HG02970 (cell line): ENCODE data around the gene CDK5.

Source experiments
- ATAC-seq: cut with Tn5 transposase; IDR thresholded peaks from one replicate; pipeline ENCODE4 v1.9.1; 2021; ENCODE audit warnings: mild to moderate bottlenecking, moderate library complexity, moderate number of reproducible peaks; ENCODE audit not compliant: unreplicated experiment, low FRiP score

Gene CDK5

GRCh38 chr7:151057506-151057988 lies at the start of gene CDK5:
CDK5 (minus strand) TSS chr7:151057897; CDS start chr7:151057848, 49 bp downstream.
- ATAC-seq: peak; percentile 4

GRCh38 chr7:151104411-151105235 lies 46.9 kb upstream of the CDK5 start:
- ATAC-seq: no peak

DNA sequence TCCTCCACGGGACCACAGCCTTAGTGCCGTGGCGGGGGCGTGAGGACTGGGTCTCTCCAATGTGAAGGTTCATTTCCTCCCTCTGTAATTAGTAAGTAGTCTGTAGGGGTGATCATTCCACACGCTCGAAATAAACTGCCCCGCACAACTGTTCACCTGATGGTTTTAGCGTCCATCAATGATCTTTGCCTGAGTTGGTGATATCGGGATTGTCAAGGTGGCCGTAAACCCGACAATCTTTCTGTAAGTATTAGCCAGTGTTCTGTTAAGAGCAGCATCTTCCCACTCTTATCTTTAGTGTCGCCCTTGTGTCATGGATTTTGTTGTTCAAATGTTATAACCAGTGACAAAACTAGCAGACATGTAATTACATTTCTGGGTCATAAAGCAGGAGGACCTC lies 46.3 kb upstream of the CDK5 start:
- no peak for ATAC-seq

- ATAC-seq: no peak
Measured at GRCh38 chr7:151102991-151103390, 45.3 kb upstream of the CDK5 start.

- ATAC-seq: no peak
Measured at GRCh38 chr7:151101621-151102396, 44.1 kb upstream of the CDK5 start.

GRCh38 chr7:151100921-151101320 lies 43.2 kb upstream of the CDK5 start:
- no peak for ATAC-seq

DNA sequence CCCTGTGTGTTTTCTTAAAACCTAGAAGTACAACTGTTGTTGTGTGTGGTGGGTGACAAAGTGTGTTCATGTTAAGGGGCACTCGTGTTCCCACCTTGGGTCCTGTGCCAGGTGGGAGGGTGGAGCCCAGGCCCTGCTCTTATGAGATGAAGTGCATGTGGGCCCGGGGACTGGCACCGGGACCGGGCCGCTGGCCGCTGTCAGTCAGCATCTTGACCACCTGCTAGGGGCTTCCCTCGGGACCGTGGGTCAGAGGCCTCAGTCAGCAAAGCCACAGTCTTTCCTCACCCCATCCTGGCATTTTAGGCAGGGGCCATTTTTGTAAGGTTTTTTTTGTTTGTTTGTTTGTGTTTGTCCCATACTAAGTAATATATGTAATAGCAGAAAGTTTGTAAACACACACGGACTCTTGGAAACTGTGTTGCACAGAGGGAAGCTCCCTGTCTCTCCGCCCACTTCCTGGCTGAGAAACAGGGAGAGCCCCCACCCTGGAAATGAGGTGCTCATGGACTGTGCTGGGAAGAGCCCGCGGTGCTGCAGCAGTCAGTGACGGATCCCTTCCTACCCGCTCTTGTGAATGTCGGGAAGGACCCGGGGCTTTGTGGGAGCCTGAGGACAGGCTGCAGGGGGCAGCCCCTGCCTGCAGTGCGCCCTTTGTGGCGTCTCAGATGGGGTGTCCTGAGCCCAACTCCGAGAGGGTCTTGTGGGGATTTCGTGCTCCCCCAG lies 42.0 kb upstream of the CDK5 start:
- no peak for ATAC-seq

DNA sequence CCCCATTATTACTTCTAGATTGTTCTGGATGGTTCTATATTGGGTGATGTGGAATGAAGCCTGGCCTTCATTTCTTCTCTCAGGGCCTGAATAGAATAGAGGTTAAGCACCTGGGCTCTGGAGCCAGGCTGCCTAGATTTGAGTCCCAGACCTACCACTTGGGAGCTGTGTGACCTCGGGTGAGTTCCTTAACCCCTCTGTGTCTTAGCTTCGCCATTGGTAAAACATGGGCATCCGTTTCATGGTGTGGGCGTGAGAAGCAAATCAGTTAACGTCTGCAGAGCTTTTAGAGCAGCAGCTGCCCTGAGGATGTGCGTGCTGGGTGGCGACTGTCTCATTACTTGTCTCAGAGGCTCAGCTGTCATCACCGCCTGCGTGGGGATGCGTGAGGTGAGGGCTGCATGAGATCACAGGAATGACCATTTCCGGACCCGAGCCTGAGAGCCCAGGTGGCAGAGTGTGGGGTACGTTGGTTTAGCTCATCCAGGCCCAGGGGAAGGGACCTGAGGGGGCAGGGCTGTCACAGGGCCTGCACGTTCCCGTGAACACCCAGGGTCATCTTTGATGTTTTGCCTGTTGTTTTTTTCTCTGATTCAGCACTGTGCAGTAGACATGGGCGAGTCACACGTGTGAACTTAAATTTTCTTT lies 38.3 kb upstream of the CDK5 start:
- ATAC-seq: no peak

GRCh38 chr7:151095123-151095797 lies 37.6 kb upstream of the CDK5 start:
- ATAC-seq: no peak

DNA sequence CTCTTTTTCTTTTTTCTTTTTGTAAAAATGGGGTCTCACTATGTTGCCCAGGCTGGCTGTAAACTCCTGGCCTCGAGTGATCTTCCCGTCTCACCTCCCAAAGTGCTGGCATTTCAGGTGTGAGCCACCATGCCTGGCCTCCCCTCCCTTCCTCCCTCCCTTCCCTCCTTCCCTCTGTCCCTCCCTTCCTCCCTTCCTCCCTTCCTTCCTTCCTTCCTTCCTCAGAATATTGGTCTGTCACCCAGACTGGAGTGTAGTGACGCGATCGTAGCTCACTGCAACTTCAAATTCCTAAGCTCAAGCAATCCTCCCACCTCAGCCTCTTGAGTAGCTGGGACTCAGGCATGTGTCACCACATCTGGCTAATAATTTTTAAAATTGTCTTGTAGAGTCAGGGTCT lies 37.0 kb upstream of the CDK5 start:
- no peak for ATAC-seq

- ATAC-seq: no peak
Measured at GRCh38 chr7:151093748-151094147, 36.1 kb upstream of the CDK5 start.

GRCh38 chr7:151091988-151092387 lies 34.3 kb upstream of the CDK5 start:
- ATAC-seq: no peak

GRCh38 chr7:151091431-151091830 lies 33.7 kb upstream of the CDK5 start:
- no peak for ATAC-seq

DNA sequence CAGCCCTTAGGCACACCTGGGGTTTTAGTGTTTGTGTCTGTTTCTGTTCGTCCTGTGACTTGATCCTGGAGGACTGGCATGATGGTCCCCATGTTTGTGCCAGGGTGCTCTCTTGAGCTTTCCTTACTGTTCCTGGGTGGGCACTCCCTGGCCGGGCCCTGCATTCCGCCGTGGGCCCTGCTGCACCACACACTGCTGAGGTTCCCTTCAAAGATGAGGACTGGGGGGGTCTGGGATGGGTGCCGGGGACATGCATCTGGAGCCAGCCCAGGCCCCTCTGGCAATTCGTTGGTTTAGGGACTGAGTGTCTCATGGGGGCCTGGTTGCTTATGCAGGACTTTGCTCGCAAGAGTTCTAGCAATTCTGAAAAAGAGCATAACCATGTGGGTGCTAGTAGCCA lies 33.3 kb upstream of the CDK5 start:
- no peak for ATAC-seq

DNA sequence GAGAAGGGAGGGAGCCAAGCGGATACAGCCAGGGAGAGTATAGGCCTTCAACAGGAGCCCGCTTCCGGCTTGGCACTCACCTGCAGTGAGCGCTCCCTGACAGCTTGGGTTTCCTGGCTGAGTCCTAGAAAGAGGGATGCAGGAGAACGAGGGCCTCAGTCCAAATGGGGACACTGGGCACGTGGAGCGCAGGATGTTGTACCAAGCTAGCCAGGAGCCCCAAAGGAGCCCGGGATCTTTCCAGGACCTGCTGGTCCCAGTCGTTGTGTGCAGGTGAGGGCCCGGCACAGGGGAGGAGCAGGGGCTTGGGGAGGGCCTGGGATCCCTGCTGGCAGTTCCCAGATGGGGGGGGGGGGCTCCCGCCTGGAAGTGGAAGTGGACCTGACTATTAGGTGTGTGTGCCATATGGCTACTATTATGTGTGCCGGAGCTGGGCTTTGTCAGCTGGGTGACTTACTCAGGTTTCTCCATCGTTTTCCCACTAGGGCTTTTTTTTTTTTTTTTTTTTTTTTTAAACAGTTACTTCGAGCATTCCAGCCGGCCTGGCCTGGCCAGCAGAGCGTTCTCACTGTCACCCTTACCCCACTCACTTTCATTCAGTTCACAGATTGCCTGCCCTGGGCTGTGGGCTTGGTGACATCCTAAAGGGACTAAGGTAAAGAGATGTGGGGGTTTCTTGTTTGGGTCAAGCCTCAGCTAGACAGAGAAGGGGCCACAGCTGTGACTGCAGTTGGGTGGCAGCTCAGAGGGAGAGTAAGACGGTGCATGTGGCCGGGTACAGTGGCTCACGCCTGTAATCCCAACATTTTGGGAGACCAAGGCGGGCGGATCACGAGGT lies 32.4 kb upstream of the CDK5 start:
- no peak for ATAC-seq

GRCh38 chr7:151088856-151089699 lies 31.4 kb upstream of the CDK5 start:
- no peak for ATAC-seq

- no peak for ATAC-seq
Measured at GRCh38 chr7:151088019-151088855, 30.5 kb upstream of the CDK5 start.
